ENCODE data around the gene ZNRD2. TPM values are rescaled to one million over a fixed set of nuclear protein-coding genes. Genes with fewer than 3 reads are reported as not detected.

Gene ZNRD2
- total RNA-seq, 1 experiment from 2014 or later, result 45.8 TPM

- no peak for TF ChIP-seq CTCF (conservative IDR thresholded peaks at IDR 0.05)
- H3K4me1 ChIP-seq (ENCODE audit: insufficient read depth, low read length), result peaks cover 5% of the 10 kb centered on the region; the same call in 1 of the 2 replicates
These were observed 10.2 kb upstream of the ZNRD2 start for GRCh38 chr11:65559951-65560537.

More at GRCh38 chr11:65559951-65560537, 10.2 kb upstream of the ZNRD2 start:
- Histone ChIP-seq H3T11ph (ENCODE audit: low read length) (no peak overlapping the region), H3K18ac (ENCODE audit: insufficient read length, low read depth, low read length) (no peak overlapping the region), H3K56ac (ENCODE audit: insufficient read length, low read depth, low read length) (no peak overlapping the region), H3K9ac (ENCODE audit: extremely low read depth, insufficient read length, low read length) (no peak overlapping the region), H4K20me1 (ENCODE audit: control insufficient read depth, insufficient read depth, insufficient read length) (no peaks in the 10 kb centered on the region), H3K27ac (ENCODE audit: insufficient read length, low read depth, low read length) (no peak overlapping the region), H3K79me1 (ENCODE audit: insufficient read depth, low read depth, low read length, poor library complexity, severe bottlenecking) (no peaks in the 10 kb centered on the region), H2BK12ac (ENCODE audit: insufficient read length, low read depth, low read length) (no peak overlapping the region), H4K8ac (replicated peaks; ENCODE audit: insufficient read length, low read depth, low read length) (no peak overlapping the region), H2AK5ac (ENCODE audit: insufficient read length, low read length) (no peak overlapping the region), H3K79me2 (ENCODE audit: insufficient read depth, low read length) (no peaks in the 10 kb centered on the region), H4K5ac (ENCODE audit: insufficient read length, low read depth, low read length) (no peak overlapping the region), H3K27me3 (ENCODE audit: insufficient read depth, low read length) (no peaks in the 10 kb centered on the region; the same call in 1 of the 2 replicates), H3K9me3 (ENCODE audit: control insufficient read depth, low read depth, low read length) (no peaks in the 10 kb centered on the region), H3K23ac (ENCODE audit: insufficient read length, low read depth, low read length) (no peak overlapping the region), H2AFZ (ENCODE audit: low read length) (no peak overlapping the region), H3K23me2 (ENCODE audit: insufficient read length, low read depth, low read length, poor library complexity, severe bottlenecking) (no peaks in the 10 kb centered on the region), H2BK120ac (ENCODE audit: low read depth, low read length, poor library complexity, severe bottlenecking) (no peak overlapping the region), H3K14ac (ENCODE audit: insufficient read depth, low read length) (no peak overlapping the region), H2BK5ac (ENCODE audit: insufficient read length, low read length) (no peak overlapping the region), H2BK15ac (ENCODE audit: low read depth, low read length) (no peak overlapping the region), H2BK20ac (ENCODE audit: low read depth, low read length, poor library complexity, severe bottlenecking) (no peak overlapping the region), H3K4ac (ENCODE audit: low read depth, low read length) (no peak overlapping the region), H3K4me2 (ENCODE audit: insufficient read depth, insufficient read length, low read length) (peak overlapping the region; percentile 9), H4K91ac (ENCODE audit: insufficient read length, low read depth, low read length) (no peak overlapping the region)
- WGBS (ENCODE audit: extremely low coverage, insufficient read length, low lambda C conversion rate), result no CpG with 5 or more reads among the region's 5 CpGs
- peak; percentile 63 for DNase-seq
- peaks cover 38 to 54% of the 10 kb centered on the region in 2 experiments for H3K4me1 Mint-ChIP-seq
- H3K4me3 Mint-ChIP-seq, result peak overlapping the region in 1 of 2 experiments; percentile 65; a peak in 4 of 5 replicates
- peaks cover 40% of the 10 kb centered on the region for H3K27me3 Mint-ChIP-seq (ENCODE audit: low read depth)
- H3K9me3 Mint-ChIP-seq, result no peaks in the 10 kb centered on the region
- H3K36me3 Mint-ChIP-seq (ENCODE audit: insufficient read depth in 1 of 3, low read depth in 3 of 3), result no peaks in the 10 kb centered on the region
- peak overlapping the region in 1 of 3 experiments; percentile 71; a peak in 2 of 7 replicates for H3K27ac Mint-ChIP-seq

Measured in H9 (cell line).